ENCODE measurements around the gene SEL1L3. TPM values are rescaled to one million over a fixed set of nuclear protein-coding genes. Genes with fewer than 3 reads are reported as not detected.

The SEL1L3 gene
- total and polyA plus RNA-seq, 2 donors (not counting 1 experiment from before 2014, with no cell fraction given), result 13.2 to 56.3 TPM

- no peak overlapping the region for H2AFZ ChIP-seq (ENCODE audit: low read length)
- no peak overlapping the region for H3K4me2 ChIP-seq (ENCODE audit: extremely low read depth, insufficient read depth, low read length)
- H3K9me3 ChIP-seq (ENCODE audit: control insufficient read depth, insufficient read depth, low read depth, low read length), result no peaks in the 10 kb centered on the region
- no peaks in the 10 kb centered on the region for H3K36me3 ChIP-seq (ENCODE audit: control insufficient read depth, insufficient read depth, low read length)
- peaks cover 5% of the 10 kb centered on the region for H3K4me1 ChIP-seq (ENCODE audit: control insufficient read depth, extremely low read depth, insufficient read depth, low read length)
- H3K9ac ChIP-seq (ENCODE audit: insufficient read depth, low read length), result no peak overlapping the region
- no peak for DNase-seq (ENCODE audit: low read depth in 2 of 2)
- TF ChIP-seq EZH2 (IDR thresholded peaks at IDR 0.05; ENCODE audit: low read length, missing control alignments) (no peak), CTCF (conservative IDR thresholded peaks at IDR 0.05 in 1 of 2, IDR thresholded peaks at IDR 0.05 in 1 of 2; ENCODE audit: low read depth in 1 of 2, low read length in 2 of 2) (no peak)
- no peak overlapping the region for H3K4me3 ChIP-seq (replicated peaks in 1 of 4; ENCODE audit: control extremely low read depth in 1 of 4, insufficient read depth in 1 of 4, low read depth in 3 of 4, low read length in 4 of 4)
- no peaks in the 10 kb centered on the region for H3K27me3 ChIP-seq (ENCODE audit: control insufficient read depth, insufficient read depth, low read length)
- H4K20me1 ChIP-seq (ENCODE audit: control insufficient read depth, extremely low read depth, insufficient read depth, low read length), result no peaks in the 10 kb centered on the region
- no peaks in the 10 kb centered on the region for H3K79me2 ChIP-seq (ENCODE audit: control insufficient read depth, insufficient read depth, low read length)
- no peak overlapping the region for H3K27ac ChIP-seq (ENCODE audit: insufficient read depth, low read length)
These were observed 16.8 kb upstream of the SEL1L3 start for GRCh38 chr4:25879587-25879986.

- H3K79me2 ChIP-seq (ENCODE audit: control insufficient read depth, insufficient read depth, low read length), result no peaks in the 10 kb centered on the region
- no peak overlapping the region for H3K4me3 ChIP-seq (replicated peaks in 1 of 4; ENCODE audit: control extremely low read depth in 1 of 4, insufficient read depth in 1 of 4, low read depth in 3 of 4, low read length in 4 of 4)
- no peak overlapping the region for H3K27ac ChIP-seq (ENCODE audit: insufficient read depth, low read length)
- H3K36me3 ChIP-seq (ENCODE audit: control insufficient read depth, insufficient read depth, low read length), result no peaks in the 10 kb centered on the region
- H3K9me3 ChIP-seq (ENCODE audit: control insufficient read depth, insufficient read depth, low read depth, low read length), result no peaks in the 10 kb centered on the region
- DNase-seq (ENCODE audit: low read depth in 2 of 2), result no peak
- H4K20me1 ChIP-seq (ENCODE audit: control insufficient read depth, extremely low read depth, insufficient read depth, low read length), result no peaks in the 10 kb centered on the region
- no peak overlapping the region for H3K4me2 ChIP-seq (ENCODE audit: extremely low read depth, insufficient read depth, low read length)
- peaks cover 5% of the 10 kb centered on the region for H3K4me1 ChIP-seq (ENCODE audit: control insufficient read depth, extremely low read depth, insufficient read depth, low read length)
- H3K9ac ChIP-seq (ENCODE audit: insufficient read depth, low read length), result no peak overlapping the region
- H3K27me3 ChIP-seq (ENCODE audit: control insufficient read depth, insufficient read depth, low read length), result no peaks in the 10 kb centered on the region
- no peak for TF ChIP-seq EZH2 (IDR thresholded peaks at IDR 0.05; ENCODE audit: low read length, missing control alignments)
- no peak for TF ChIP-seq CTCF (conservative IDR thresholded peaks at IDR 0.05 in 1 of 2, IDR thresholded peaks at IDR 0.05 in 1 of 2; ENCODE audit: low read depth in 1 of 2, low read length in 2 of 2)
- no peak overlapping the region for H2AFZ ChIP-seq (ENCODE audit: low read length)
These were observed 16.4 kb upstream of the SEL1L3 start for GRCh38 chr4:25879091-25879584.

GRCh38 chr4:25878676-25879075 is 15.9 kb upstream of the SEL1L3 start:
- Histone ChIP-seq H3K27me3 (ENCODE audit: control insufficient read depth, insufficient read depth, low read length) (no peaks in the 10 kb centered on the region), H4K20me1 (ENCODE audit: control insufficient read depth, extremely low read depth, insufficient read depth, low read length) (no peaks in the 10 kb centered on the region), H3K9ac (ENCODE audit: insufficient read depth, low read length) (no peak overlapping the region), H3K79me2 (ENCODE audit: control insufficient read depth, insufficient read depth, low read length) (no peaks in the 10 kb centered on the region), H3K36me3 (ENCODE audit: control insufficient read depth, insufficient read depth, low read length) (no peaks in the 10 kb centered on the region), H3K4me1 (ENCODE audit: control insufficient read depth, extremely low read depth, insufficient read depth, low read length) (peaks cover under 1% of the 10 kb centered on the region), H2AFZ (ENCODE audit: low read length) (no peak overlapping the region), H3K27ac (ENCODE audit: insufficient read depth, low read length) (no peak overlapping the region), H3K4me2 (ENCODE audit: extremely low read depth, insufficient read depth, low read length) (no peak overlapping the region), H3K9me3 (ENCODE audit: control insufficient read depth, insufficient read depth, low read depth, low read length) (no peaks in the 10 kb centered on the region), H3K4me3 (replicated peaks in 1 of 4; ENCODE audit: control extremely low read depth in 1 of 4, insufficient read depth in 1 of 4, low read depth in 3 of 4, low read length in 4 of 4) (no peak overlapping the region)
- DNase-seq (ENCODE audit: low read depth in 2 of 2), result no peak
- TF ChIP-seq EZH2 (IDR thresholded peaks at IDR 0.05; ENCODE audit: low read length, missing control alignments) (no peak), CTCF (conservative IDR thresholded peaks at IDR 0.05 in 1 of 2, IDR thresholded peaks at IDR 0.05 in 1 of 2; ENCODE audit: low read depth in 1 of 2, low read length in 2 of 2) (no peak)
